Psoas muscle (tissue), 8 donors: Measurements from ENCODE around the gene FMNL2. TPM values are rescaled to one million over a fixed set of nuclear protein-coding genes. Genes with fewer than 3 reads are reported as not detected.

Experiments
- ATAC-seq, 4 donors: fragments of 200-7000 bp; cut with Tn5 transposase; one replicate each; pipeline ENCODE4 v1.9.1; 2020; ENCODE audit warnings: moderate library complexity in 3 of 4, mild to moderate bottlenecking in 2 of 4
- DNase-seq, 2 donors: peaks; one replicate each; pipeline ENCODE4 v3.0.0-alpha.2; 2020
- H3K27ac ChIP-seq: fragments of 200-600 bp; one replicate; pipeline ENCODE4 v1.8.0; 2022
- H3K27me3 ChIP-seq, 3 donors: fragments of 200-600 bp in 1 of 3; one replicate each; pipeline versions ENCODE4 v1.6.1 to v1.8.0; 2013 to 2022; ENCODE audit warnings: low read length in 2 of 3, mild to moderate bottlenecking in 2 of 3, moderate library complexity in 1 of 3; ENCODE audit not compliant: insufficient read depth in 3 of 3
- H3K36me3 ChIP-seq, 2 donors: fragments of 200-600 bp in 1 of 2; one replicate each; pipeline versions ENCODE4 v1.6.1 to v1.8.0; 2013 to 2022; ENCODE audit warnings: low read depth in 1 of 2, mild to moderate bottlenecking in 1 of 2, moderate library complexity in 1 of 2; ENCODE audit not compliant: insufficient read depth in 1 of 2
- H3K4me1 ChIP-seq: fragments of 200-600 bp; one replicate; pipeline ENCODE4 v1.8.0; 2022
- H3K4me3 ChIP-seq: fragments of 200-600 bp; one replicate; pipeline ENCODE4 v1.8.0; 2022; ENCODE audit warnings: mild to moderate bottlenecking
- H3K9me3 ChIP-seq: fragments of 200-600 bp; one replicate; pipeline ENCODE4 v1.8.0; 2022
- WGBS, 3 donors: extraction: QIAGEN DNeasy Blood & Tissue Kit; methylation state at CpG; one replicate each; pipeline versions ENCODE4 v1.1.6 to v1.1.7; 2013; 5-methylcytosine and 5-hydroxymethylcytosine counted together
- intact Hi-C, 2 donors: fragments of 100-400 bp; cut with DNase I; formaldehyde crosslinking; loops; one replicate each; pipeline versions ENCODE4 v1.11.0 to v1.14.2; 2022
- polyA plus RNA-seq, 3 donors: library from polyadenylated mRNA; stranded (reverse); fragments of 200-250 nt; gene quantifications; one replicate each; pipeline ENCODE4 v1.2.3, GENCODE V29; 2013
- total RNA-seq, 4 donors: library from RNA; stranded (reverse); fragmentation: NEBNext Ultra II Directional in 2 of 4; extraction: Animal tissue kit (Norgen Biotek cat#: 25700) in 2 of 4; gene quantifications; one replicate each; pipeline versions ENCODE4 v1.2.1 to v1.2.4, GENCODE V29; 2021 to 2023
- TF ChIP-seq, protein P1 (sequence below): fragments of 200-600 bp; IDR thresholded peaks from one replicate; pipeline ENCODE4 v1.8.0; 2022; ENCODE audit warnings: antibody characterized with exemption
- donor health status: healthy with polysubstance abuse.
- donor health status: DM: no; HTN: no; CAD: no; lungs with moderate emphysema.
- donor health status: Bipolar disorder and iron deficiency.
- donor health status: healthy.
- donor health status: DM: yes; HTN: yes; CAD: no.
- donor health status: DM: no; HTN: no; CAD: no.
- donor health status: DM: no; HTN: no; CAD: no.
- donor health status: DM: yes; HTN: yes; CAD: no.

FMNL2 gene
- total and polyA plus RNA-seq, 7 donors: 6.6 to 18.2 (median 11.0) TPM

DNA sequence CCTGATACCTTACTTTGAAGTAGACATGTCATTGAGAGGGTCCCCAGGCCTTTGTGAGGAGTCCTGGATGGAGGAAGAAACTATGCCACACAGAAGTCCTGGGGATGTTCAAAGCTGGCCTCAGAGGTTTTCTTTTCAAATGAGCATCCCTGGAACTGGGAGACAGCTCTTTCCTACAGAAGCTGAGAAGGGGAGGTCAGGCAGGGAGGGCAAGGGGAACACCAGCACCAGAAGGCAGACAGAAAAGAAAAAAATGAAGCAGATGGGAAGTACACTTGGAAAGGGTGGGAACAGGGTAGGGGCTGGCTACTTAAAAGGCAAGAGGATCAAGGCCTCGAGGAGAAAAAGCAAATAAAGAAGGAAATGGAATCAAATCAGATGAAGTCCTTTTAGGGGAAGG, 120.0 kb downstream of the FMNL2 start:
- ATAC-seq: no peak

DNA sequence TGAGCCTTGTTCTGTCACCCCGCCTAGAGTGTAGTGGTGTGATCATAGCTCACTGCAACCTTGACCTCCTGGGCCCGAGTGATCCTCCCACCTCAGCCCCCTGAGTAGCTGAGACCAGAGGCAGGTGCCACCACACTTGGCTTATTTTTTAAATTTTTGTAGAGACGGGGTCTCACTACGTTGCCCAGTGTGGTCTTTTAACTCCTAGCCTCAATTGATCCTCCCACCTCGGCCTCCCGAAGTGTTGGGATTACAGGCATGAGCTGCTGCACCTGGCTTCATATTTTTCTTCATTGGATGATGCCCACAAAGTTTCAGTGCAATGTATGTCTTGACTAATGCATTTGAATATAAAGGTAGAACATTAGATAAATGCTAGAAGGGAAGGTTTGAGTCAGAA, 120.8 kb downstream of the FMNL2 start:
- Histone ChIP-seq H3K9me3 (no peaks in the 10 kb centered on the region), H3K4me1 (peaks cover 10% of the 10 kb centered on the region), H3K27me3 (no peaks in the 10 kb centered on the region), H3K4me3 (no peak overlapping the region), H3K27ac (no peak overlapping the region), H3K36me3 (no peaks in the 10 kb centered on the region)
- intact Hi-C loops: no loop called here
- 95 to 98% (median 98%) methylated on average over 6 of the region's 6 CpGs for WGBS, 3 donors
- ATAC-seq (no peak), DNase-seq (no peak)
- TF ChIP-seq, protein P1, sequence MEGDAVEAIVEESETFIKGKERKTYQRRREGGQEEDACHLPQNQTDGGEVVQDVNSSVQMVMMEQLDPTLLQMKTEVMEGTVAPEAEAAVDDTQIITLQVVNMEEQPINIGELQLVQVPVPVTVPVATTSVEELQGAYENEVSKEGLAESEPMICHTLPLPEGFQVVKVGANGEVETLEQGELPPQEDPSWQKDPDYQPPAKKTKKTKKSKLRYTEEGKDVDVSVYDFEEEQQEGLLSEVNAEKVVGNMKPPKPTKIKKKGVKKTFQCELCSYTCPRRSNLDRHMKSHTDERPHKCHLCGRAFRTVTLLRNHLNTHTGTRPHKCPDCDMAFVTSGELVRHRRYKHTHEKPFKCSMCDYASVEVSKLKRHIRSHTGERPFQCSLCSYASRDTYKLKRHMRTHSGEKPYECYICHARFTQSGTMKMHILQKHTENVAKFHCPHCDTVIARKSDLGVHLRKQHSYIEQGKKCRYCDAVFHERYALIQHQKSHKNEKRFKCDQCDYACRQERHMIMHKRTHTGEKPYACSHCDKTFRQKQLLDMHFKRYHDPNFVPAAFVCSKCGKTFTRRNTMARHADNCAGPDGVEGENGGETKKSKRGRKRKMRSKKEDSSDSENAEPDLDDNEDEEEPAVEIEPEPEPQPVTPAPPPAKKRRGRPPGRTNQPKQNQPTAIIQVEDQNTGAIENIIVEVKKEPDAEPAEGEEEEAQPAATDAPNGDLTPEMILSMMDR: no peak

More for the DNA sequence above, 120.0 kb downstream of the FMNL2 start:
- no peaks in the 10 kb centered on the region for H3K27me3 ChIP-seq
- H3K9me3 ChIP-seq: no peaks in the 10 kb centered on the region
- no peak for DNase-seq
- no peak overlapping the region for H3K4me3 ChIP-seq
- TF ChIP-seq, protein P1: no peak
- intact Hi-C loops: no loop called here
- H3K36me3 ChIP-seq: no peaks in the 10 kb centered on the region
- H3K27ac ChIP-seq: no peak overlapping the region
- WGBS, 3 donors: 56 to 65% (median 61%) methylated on average over 1 of the region's 1 CpG
- H3K4me1 ChIP-seq: peaks cover 10% of the 10 kb centered on the region

DNA sequence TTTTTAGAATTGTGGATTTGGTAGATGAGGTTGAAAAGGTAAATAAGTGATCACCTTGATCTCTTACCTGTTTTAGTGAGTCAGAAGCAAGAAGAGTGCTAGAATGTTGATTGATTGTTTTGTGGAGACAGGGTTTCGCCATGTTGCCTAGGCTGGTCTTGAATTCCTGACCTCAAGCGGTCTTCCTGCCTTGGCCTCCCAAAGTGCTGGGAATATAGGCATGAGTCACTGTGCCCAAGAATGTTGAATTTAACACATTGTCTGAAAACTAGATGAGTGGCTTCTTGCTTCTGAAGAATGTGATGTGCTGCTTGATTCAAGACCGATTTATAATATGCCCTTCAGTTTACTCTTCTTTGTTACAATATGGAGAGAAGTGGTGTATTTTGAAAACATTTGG, 121.3 kb downstream of the FMNL2 start:
- H3K27me3 ChIP-seq: no peaks in the 10 kb centered on the region
- DNase-seq (no peak), ATAC-seq (no peak)
- peaks cover 10% of the 10 kb centered on the region for H3K4me1 ChIP-seq
- no peaks in the 10 kb centered on the region for H3K36me3 ChIP-seq
- H3K9me3 ChIP-seq: no peaks in the 10 kb centered on the region
- intact Hi-C loops: no loop called here
- no peak overlapping the region for H3K4me3 ChIP-seq
- no peak overlapping the region for H3K27ac ChIP-seq
- TF ChIP-seq, protein P1: no peak
- WGBS, 3 donors: 96 to 99% (median 98%) methylated on average over 3 of the region's 3 CpGs

DNA sequence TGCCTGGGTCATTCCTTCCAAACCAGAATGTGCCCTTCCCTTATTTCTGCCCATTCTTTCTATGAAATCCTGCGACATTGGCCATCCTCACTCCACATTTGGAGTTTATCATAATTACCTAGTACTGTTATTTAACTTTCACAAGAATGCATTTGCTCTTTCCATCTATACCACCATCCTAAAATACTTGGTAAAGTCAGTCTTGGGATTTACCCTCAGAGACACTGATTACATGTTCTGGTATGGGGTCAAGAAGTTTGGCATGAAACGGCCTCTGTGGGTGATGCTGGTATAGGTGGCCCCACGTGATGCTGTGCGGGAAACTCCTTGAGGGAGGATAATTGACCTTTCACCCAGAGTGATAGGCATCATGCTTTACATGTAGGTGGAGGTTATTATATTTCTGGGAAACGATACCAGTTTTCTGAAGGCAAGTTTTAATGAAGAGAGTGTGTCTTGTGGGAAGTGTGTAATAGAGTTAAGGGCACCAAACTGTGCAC, 123.5 kb downstream of the FMNL2 start:
- 89 to 96% (median 92%) methylated on average over 5 of the region's 5 CpGs for WGBS, 3 donors

More for the DNA sequence above, 123.5 kb downstream of the FMNL2 start:
- DNase-seq (no peak), ATAC-seq (peak in 1 of 4 donors; percentile 27)
- intact Hi-C loops: loop anchor here in 1 of 2 donors (1.0 kb wide), 1 partner anchor 31 kb away; no protein-coding TSS in a partner anchor
- no peaks in the 10 kb centered on the region for H3K9me3 ChIP-seq
- no peaks in the 10 kb centered on the region for H3K36me3 ChIP-seq
- peaks cover 16% of the 10 kb centered on the region for H3K4me1 ChIP-seq
- H3K27ac ChIP-seq: no peak overlapping the region
- TF ChIP-seq, protein P1: no peak
- H3K4me3 ChIP-seq: no peak overlapping the region
- H3K27me3 ChIP-seq: no peaks in the 10 kb centered on the region
